ENCODE measurements around the gene CRY2.

Gene CRY2

DNA sequence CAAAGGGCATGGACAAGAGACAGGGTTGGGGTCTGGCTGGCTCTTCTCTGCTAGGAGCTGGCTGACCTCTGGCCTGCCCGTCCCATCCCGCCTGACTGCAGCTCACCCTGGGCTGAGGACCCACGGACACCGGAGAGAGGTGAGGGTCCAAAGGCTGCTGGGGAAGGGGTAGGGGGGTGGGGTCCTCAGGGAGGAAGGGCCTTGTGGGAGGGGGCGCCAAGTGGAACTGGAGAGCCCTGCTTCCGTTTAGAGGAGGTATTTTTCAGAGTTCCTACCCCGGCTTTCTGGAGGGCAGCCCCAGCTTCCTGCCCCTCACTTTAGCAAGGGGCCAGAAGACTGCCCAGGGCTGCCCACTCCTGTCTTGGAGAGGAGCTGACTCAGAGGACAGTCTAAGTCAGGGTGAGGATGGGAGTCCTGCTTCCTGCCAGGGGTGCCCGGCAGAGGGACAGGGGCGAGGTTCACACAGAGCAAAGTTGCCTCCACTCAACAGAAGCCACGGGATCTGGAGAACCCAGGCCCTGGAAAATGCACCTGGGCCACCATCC, 82.3 kb downstream of the CRY2 start:
- no peak for DNase-seq (ENCODE audit: low read depth in 4 of 4, low spot score in 1 of 4)

DNA sequence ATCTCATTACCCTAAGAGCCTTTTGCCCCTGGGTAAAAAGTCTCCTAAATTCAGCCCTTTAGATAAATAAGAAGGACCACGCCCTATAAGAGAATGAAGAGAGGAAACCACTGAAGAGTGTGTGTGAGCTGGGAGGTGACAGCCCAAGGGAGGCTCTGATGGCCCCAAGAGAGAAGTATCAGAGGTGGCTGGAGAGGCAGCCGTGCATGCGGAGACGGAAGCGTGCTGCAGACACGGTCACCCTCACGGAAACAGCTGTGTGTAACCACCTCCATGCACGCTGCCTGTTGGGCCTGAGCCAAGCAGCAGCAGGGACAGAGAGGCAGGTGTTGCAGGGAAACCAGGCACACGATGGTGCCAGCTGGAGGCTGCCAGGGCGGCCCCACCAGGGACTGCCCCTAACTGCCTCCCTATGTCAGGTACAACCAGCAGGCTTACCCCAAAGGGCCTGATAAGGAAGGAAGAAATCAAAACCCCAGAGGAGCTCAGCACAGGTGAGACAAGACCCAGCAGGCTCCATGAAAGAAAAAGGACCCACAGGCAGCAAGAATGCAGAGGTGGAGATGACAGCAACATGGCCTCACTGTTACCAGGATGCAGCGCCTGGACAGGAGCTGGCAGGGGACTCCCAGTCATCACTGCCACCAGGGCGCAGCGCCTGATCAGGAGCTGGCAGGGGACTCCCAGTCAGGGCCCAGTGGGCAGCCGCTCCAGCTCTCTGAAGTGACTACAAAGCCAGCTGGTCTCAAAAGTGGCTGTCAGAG, 82.9 kb downstream of the CRY2 start:
- no peak for DNase-seq (ENCODE audit: low read depth in 4 of 4, low spot score in 1 of 4)

DNA sequence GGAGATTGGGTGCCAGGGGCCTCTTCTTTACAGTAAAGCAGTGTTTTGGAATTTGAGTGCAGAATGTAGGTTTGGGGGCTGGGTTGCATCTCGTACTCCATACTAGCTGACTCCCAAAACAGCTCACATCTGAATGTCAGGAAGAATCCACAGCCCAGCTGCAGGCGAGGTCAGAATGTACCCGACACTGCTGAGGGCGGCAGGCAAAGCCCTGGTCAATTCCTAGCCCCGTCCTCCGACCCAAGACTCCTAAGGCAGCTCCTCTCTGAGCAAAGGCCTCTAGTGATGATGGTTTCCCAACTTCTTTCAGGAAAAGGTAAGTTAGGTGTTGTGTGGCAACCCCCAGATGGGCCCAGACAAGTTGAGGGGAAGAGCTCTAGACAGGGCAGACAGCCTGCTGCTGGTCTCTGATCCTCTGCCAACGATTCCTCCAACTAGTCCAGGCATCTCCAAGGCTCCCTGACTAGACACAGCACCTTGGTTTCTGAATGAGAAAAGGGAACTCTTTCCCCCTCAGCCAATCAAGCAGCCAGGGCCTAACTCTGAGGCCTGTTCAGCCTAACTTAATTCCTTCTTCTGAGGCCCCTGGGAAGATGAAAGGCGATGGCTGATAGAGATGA, 83.8 kb downstream of the CRY2 start:
- no peak for DNase-seq (ENCODE audit: low read depth in 4 of 4, low spot score in 1 of 4)

DNA sequence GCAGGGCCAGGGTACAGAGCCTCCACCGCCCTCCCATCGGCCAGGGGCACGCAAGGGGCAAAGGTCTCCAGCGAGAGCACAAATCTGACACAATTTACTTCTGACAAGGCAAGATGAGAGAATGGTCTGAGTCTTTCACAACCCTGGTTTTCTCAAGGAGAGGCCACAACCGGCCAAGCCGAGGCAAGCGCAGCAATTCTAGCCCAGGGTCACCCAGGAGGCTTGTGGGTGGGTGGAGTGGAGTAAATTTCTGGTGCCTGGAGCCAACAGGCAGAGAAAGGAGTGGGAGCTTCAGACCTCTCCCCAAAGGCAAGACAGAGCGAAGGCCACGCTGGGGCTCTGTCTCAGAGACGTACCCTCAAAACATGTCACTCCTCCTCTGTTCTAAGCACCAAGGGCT, 84.5 kb downstream of the CRY2 start:
- no peak for DNase-seq (ENCODE audit: low read depth in 4 of 4, low spot score in 1 of 4)

DNA sequence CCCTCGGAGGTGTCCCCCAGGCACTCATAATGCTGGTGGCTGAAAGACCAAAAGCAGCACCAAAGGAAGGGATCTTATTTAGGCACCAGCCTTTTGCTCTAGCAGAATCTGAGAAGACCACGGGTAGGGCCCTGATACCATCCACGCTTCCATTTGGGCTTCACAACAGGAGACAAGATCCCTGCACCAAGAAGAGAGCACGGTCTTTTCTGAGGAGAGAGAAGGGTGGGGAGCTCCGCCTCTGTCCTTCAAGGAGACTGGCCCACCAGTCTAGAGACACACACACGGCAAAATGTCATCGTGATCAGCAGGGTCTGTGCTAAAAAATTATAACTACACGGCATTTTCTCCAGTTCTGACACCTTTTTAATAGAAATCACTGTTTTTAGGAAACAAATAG, 84.9 kb downstream of the CRY2 start:
- DNase-seq (ENCODE audit: low read depth in 4 of 4, low spot score in 1 of 4) = no peak
